ENCODE results near the gene ATXN7. TPM values are rescaled to one million over a fixed set of nuclear protein-coding genes. Genes with fewer than 3 reads are reported as not detected.

Gene ATXN7
- total and polyA plus RNA-seq, 10 of the 15 experiments (the other 5 are each of a cell fraction or from before 2014, with no cell fraction given) = 0.83 to 24.6 (median 8.5) TPM

DNA sequence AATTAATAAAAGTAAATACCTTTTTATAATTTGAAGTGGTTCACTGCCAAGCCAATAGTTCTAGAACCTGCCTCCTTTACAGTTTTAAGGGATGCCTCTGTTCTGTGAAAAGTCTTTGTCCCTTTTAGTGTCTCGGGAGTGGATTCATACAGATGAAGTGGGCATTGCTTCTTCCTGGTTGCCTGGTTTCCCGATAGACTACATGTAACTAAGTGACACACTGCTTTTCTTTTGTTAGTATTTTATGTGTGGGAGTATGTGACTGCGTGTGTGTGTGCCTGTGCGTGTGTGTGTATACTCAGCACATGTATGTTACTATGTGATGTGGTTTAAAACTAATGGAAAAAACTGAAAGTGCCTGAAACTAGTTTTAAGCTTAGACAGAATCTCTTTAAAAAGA is 138.6 kb downstream of the ATXN7 start (continued):
- no peak for TF ChIP-seq E2F8 (IDR thresholded peaks at IDR 0.05; ENCODE audit: low read depth, partially characterized antibody)

DNA sequence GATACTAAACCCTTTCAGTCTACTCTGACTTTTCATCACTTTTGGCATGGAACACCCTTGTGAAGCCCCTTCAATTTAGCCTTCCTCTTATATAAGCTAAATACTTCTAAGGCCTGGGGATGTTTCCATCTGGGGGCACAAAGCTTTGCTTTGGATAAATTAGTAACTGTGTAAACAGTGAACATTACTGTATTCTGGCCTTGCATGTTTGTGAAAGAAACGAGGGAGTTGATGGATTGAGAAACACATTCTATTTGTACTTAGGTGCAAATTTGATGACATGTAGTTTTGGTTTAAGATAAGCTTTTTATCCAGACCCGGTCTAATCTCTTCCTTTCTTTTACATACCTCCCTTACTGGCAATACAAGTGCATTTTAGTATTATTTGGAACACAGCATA is 139.9 kb downstream of the ATXN7 start:
- ChIA-PET POLR2A (no interaction called here), RAD21 (ENCODE audit: unreplicated experiment) (interaction anchor here (1.7 kb wide), 1 partner anchor 16 kb away, joined by 5 read pairs; no protein-coding TSS in a partner anchor), SMC1A (ENCODE audit: uncharacterized antibody, unreplicated experiment) (interaction anchor here (1.6 kb wide), 1 partner anchor 9 kb away, joined by 8 read pairs; no protein-coding TSS in a partner anchor), CTCF (interaction anchor here (1.0 to 3.6 kb wide), 5 partner anchors 9 to 480 kb away, joined by 3 to 20 read pairs (median 4); no protein-coding TSS in a partner anchor)
- TF ChIP-seq NBN (IDR thresholded peaks at IDR 0.05) (no peak), IRF4 (IDR thresholded peaks at IDR 0.05; ENCODE audit: low read depth, low read length) (no peak), MTA2 (IDR thresholded peaks at IDR 0.05; ENCODE audit: low read depth) (no peak), MAX (IDR thresholded peaks at IDR 0.05; ENCODE audit: low read depth, low read length) (no peak)
- Histone ChIP-seq H3K79me2 (ENCODE audit: control insufficient read depth, insufficient read depth, low read length) (no peaks in the 10 kb centered on the region), H3K4me3 (no peak overlapping the region), H3K27me3 (replicated peaks in 1 of 2; ENCODE audit: control insufficient read depth in 2 of 2, insufficient read depth in 2 of 2, low read length in 1 of 2) (no peaks in the 10 kb centered on the region), H3K9ac (ENCODE audit: control insufficient read depth, insufficient read depth, low read length) (no peak overlapping the region), H4K20me1 (ENCODE audit: control insufficient read depth, insufficient read depth) (no peaks in the 10 kb centered on the region), H3K4me1 (ENCODE audit: control insufficient read depth, insufficient read depth, low read length) (peaks cover 6% of the 10 kb centered on the region), H3K27ac (ENCODE audit: control insufficient read depth, insufficient read depth) (no peak overlapping the region), H3K9me3 (replicated peaks; ENCODE audit: control insufficient read depth, insufficient read depth, low read length) (no peaks in the 10 kb centered on the region), H2AFZ (ENCODE audit: control insufficient read depth, low read depth, low read length) (no peak overlapping the region), H3K36me3 (ENCODE audit: control insufficient read depth in 2 of 2, insufficient read depth in 2 of 2, low read length in 1 of 2) (peaks cover 12 to 20% of the 10 kb centered on the region in 2 experiments), H3K4me2 (ENCODE audit: control insufficient read depth, insufficient read depth) (no peak overlapping the region)
- FAIRE-seq = no peak
- in situ Hi-C loops (cut with MboI) (no loop called here), intact Hi-C loops (cut with micrococcal nuclease; ENCODE audit: unreplicated experiment) (no loop called here)
- no peak for ATAC-seq
- DNase-seq (ENCODE audit: low read depth, low spot score) = no peak
- no TSS peak for BruUV-seq (replicated peaks)
- 82% methylated on average over 2 of the region's 2 CpGs for WGBS (ENCODE audit: insufficient coverage, insufficient replicate concordance, low lambda C conversion rate, missing lambda C conversion rate)

All from GM12878 (cell line).